Measurements from ENCODE around the gene ENPP7. TPM values are rescaled to one million over a fixed set of nuclear protein-coding genes. Genes with fewer than 3 reads are reported as not detected.

ENPP7 gene
- total RNA-seq, 4 donors from 2014 or later: not detected

- DNase-seq (ENCODE audit: low spot score): no peak
These were observed 43.8 kb downstream of the ENPP7 start for GRCh38 chr17:79774561-79774975.

GRCh38 chr17:79775632-79776031, 44.9 kb downstream of the ENPP7 start:
- TF ChIP-seq CTCF (IDR thresholded peaks at IDR 0.05): no peak
- DNase-seq (ENCODE audit: low spot score) (no peak), ATAC-seq (ENCODE audit: low FRiP score) (no peak)

More at GRCh38 chr17:79774561-79774975, 43.8 kb downstream of the ENPP7 start:
- ATAC-seq (ENCODE audit: low FRiP score): no peak
- no peak for TF ChIP-seq CTCF (IDR thresholded peaks at IDR 0.05)

GRCh38 chr17:79776376-79777119, 45.8 kb downstream of the ENPP7 start:
- no peak for ATAC-seq (ENCODE audit: low FRiP score)
- DNase-seq (ENCODE audit: low spot score): no peak
- no peak for TF ChIP-seq CTCF (IDR thresholded peaks at IDR 0.05)

GRCh38 chr17:79777120-79777893, 46.6 kb downstream of the ENPP7 start:
- DNase-seq (ENCODE audit: low spot score): no peak
- peak; percentile 58 for ATAC-seq (ENCODE audit: low FRiP score)
- no peak for TF ChIP-seq CTCF (IDR thresholded peaks at IDR 0.05)

GRCh38 chr17:79777894-79778503, 47.3 kb downstream of the ENPP7 start, which contains the start of gene CBX2:
CBX2 (plus strand) TSS chr17:79778148; CDS start chr17:79778236, 88 bp downstream.
- TF ChIP-seq CTCF (IDR thresholded peaks at IDR 0.05): no peak
- ATAC-seq (ENCODE audit: low FRiP score) (peak; percentile 82), DNase-seq (ENCODE audit: low spot score) (no peak)

- TF ChIP-seq CTCF (IDR thresholded peaks at IDR 0.05): no peak
- DNase-seq (ENCODE audit: low spot score): no peak
- ATAC-seq (ENCODE audit: low FRiP score): no peak
These were observed 47.9 kb downstream of the ENPP7 start for GRCh38 chr17:79778504-79779083.

All from omental fat pad (tissue), 4 donors.